ENCODE results near the gene APCDD1L. TPM values are rescaled to one million over a fixed set of nuclear protein-coding genes. Genes with fewer than 3 reads are reported as not detected.

Gene APCDD1L
- polyA plus RNA-seq (2014; cell fraction: cytosol; rRNA removed): 0.03 and 0.29 TPM in 2 replicates
- polyA plus RNA-seq (2014; cell fraction: nucleus; rRNA removed): 0.18 and 0.83 TPM in 2 replicates

DNA sequence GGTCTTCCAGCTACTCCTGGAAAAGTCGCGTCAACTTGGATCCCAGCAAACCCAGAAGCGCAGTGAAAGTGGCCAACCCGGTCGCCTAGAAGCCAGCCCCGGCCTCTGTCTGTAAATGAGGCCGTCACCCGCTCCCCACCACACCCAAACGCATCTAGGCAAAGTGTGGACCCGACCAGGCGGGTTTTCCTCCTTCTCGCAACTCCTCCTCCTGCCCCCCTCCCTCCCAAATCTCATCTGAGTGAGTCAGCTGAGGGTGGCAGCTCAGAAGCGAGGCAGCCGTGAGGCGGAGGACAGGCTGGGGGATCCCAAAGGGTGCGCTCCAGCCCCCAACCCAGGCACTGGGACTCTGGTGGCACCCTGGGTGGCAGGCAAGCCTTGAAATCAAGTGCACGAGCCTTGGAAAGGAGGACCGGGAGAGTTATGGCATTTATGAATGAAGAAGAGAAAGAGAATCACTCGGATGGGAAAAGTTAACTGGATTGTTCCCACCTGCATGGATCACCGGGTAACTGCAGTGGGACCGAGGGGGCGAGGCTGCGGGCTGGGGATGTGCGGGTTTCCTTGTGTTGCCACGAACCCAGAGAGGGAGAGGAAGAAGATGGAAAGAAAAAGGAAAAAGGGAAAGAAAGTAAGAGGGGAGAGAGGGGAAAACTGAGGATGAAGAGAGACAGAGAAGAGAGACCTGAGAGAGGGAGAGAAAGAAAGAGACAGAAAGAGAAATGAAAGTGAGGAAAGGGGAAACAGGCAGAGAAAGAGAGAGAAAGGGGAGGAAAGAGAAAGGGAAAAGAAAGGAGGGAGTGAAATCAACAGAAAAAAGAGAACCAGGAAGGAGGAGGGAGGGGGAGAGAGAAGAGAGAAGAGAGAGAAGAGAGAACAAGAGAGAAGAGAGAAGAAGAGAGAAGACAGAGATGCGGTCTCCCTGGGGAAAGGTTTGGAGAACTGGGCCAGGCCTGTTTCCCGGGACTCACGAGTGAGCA lies at the start of gene APCDD1L:
Gene APCDD1L, minus strand, starts transcription at position 167 of the 980 bp plus-strand sequence. CDS start 692 bp downstream, outside the sequence.
- DNase-seq (ENCODE audit: low spot score): no peak

DNA sequence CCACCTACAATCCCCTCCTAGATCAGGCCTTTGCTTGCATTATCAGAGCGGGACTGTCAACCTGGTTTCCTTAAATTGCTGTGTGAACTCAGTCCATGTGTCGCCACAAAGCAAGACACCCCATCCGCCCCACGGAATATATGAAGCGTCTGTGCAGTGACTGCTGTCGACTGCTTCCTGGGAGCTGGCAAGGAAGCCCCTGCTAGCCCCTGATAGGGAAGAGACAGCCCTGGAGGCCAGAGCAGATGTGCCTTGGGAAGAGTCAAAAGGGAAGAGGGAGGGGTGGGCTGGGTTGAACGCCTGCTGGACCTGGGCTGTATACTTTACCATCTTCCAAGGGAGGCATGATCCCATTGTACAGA lies 44.1 kb upstream of the APCDD1L start:
- no peak for DNase-seq (ENCODE audit: low spot score)

DNA sequence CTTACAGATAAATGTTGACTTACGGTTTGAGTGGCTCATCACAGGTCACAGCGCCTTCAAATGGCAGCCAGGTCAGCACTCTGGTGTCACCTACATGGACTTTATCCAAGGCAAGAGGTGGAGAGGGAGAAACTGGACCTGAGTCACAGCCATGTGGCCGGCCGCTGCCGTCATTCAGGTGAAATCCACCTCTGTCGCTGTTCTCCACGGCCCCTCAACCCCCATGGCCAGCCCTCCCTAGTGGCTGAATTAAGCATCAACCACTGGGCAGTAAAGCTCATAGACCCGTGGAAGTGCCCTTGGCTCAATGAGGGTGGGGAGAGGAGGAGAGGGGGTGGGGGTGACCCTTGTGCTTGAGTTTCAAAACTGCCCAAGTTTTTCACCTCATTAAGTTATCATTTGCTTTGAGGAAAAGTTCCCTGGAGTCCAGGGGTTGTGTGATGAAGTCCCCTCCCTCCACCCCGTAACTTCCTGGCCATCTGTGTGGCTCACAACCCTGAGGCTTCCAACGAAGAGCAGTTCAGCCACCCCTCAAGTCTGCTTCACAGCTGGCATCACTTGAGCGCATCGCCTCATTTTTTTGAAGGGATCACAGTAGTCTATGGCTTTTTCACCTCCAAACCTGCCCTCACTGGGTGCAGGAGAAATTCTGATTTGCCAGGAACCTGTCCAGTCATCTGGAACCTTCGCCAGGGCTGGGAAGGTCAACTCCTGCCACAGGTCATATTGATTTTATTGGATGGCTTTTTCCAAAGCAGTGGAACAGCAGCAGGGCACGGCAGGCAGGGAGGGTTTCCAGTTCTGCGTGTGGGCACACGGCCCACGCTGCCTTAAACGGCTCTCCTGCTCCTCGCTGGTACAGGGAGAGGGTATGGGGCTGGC lies 43.5 kb upstream of the APCDD1L start:
- DNase-seq (ENCODE audit: low spot score): no peak

DNA sequence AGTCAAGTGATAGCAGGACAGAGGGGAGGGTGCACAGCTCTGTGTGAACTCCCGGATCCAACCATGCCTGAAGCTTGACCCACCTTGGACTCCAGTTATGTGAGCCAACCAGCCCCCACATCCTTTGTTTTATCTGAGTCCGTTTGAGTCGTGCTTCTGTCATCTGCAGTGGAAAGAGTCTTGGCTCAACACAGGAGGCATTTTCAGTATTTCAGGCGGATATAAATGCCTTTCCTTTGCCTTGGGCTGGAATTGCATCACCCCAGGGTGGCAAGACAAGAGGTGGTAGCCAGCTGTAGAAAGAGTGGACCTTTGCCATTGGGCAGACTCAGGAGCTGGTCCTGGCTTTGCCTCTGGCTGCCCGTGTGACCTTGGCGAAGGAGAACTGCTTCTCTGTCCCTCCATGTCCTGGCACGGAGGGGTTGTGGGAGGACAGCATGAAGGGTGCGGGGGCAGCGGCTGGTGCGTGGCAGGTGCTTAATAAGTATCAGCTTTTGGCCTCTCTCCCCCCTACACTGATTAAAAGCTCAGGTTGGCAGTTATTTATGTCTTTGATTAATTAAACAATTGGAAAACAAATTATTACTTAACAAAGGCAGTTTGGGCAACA lies 42.6 kb upstream of the APCDD1L start:
- DNase-seq (ENCODE audit: low spot score): no peak

DNA sequence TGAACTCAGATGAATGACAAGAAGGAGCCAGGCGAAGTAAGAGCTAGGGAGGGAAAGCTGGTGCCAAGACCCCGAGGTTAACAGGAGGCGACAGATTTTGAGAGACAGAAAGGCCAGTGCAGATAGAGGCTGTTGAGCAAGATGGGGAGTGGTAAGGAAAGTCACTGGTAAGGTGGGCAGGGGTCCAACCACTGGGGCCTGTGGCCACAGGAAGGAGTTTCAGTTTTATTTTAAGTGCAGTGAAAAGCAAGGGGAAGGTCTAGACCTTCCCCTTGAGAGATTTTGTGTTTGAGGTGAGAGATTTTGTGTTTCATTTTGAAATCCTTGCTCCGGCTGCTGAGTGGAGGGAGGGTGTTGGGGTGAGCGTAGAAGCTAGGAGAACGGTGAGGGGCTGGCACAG lies 41.8 kb upstream of the APCDD1L start:
- DNase-seq (ENCODE audit: low spot score): no peak

DNA sequence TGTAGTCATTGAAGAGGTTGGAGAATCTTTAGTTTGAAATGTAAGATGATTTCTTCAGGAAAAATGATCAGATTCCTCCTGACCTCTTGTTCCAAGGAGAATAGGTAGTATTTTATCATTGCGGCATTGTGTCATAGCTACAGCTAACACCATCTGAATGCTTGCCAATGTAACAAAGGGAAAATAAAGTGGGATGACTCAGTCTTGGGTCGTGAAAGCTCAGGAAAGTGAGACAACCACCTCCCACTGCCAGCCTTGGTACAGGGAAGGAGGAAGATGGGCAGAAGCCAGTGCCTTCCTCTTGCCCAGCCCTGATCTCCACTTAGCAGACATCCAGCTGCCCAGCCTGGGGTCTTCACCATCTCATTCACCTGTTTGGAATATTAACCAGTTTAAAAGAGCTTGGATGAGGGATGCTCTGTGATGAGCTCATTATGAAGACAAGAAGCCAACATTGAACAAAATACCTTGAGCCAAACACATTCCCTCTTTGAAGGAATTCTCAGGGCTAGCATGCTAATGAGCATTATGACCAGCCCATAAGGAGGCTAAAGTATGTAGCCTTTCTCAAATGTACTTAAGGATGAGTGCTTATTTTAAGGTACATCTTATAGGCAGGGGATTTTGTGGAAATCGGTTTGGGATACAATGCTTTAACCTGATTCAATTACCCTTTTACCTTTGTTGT lies 40.0 kb upstream of the APCDD1L start:
- no peak for DNase-seq (ENCODE audit: low spot score)

DNA sequence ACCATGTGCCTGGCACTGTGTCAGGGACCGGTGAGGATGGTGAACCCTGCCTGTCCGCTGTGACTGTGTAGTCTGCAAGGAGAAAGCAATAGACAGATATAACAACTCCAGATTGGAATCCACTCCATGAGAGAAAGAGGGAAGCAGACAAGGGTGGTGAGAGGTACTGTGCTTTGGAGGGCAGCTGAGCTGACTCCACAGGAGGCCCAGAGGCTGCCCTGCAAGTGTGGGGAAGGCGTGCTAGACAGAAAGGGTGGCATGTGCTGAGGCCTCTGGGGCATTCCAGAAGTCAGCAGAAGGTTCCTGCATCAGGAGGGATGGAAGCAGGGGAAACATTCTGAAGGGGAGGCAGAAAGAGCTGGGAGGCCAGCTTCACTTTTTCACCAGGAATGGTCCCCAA lies 39.3 kb upstream of the APCDD1L start:
- DNase-seq (ENCODE audit: low spot score): no peak

DNA sequence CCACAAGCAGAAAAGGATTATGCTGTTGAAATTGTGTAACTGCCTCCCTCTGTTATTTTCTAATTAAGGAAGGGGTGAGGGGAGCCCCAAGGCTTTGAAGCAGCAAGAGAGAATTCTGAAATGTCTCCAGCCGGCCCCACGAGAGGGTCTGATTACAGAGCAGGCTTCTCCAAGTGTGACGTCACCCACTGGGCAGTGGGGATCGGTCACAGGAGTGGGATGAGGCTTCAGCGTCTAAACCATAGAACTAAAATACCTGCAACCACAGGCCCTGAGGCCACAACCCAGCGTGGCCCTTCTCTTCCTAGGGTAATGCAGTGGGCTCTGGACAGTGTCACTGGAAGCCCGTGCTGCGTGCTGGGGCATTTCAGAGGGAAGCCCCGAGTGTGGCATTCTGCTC lies 38.6 kb upstream of the APCDD1L start:
- DNase-seq (ENCODE audit: low spot score): no peak

DNA sequence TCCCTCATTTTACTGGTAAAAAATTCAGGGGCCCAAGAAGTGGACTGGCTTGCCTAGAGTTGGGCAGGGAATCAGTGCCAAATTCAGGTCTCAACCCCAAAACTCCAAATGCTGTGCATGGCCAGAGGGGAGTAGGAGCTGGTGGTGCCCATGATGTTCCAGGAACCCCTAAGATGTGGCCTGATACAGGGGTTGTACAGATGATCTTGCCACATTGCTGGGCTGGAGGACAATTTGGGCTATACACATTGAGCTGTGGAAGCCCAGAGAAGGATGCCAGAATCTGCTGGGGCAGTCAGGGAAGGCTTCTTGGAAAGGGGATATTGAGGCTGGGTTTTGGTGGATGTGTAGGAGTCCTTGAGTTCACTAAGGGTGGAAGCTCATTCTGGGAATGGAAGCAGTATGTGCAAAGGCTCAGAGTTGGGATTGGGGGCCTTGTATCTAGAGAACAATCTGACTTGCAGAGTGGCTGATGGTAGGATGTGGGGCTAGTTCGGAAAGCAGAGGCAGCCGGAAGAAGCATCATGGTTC lies 38.0 kb upstream of the APCDD1L start:
- DNase-seq (ENCODE audit: low spot score): no peak

DNA sequence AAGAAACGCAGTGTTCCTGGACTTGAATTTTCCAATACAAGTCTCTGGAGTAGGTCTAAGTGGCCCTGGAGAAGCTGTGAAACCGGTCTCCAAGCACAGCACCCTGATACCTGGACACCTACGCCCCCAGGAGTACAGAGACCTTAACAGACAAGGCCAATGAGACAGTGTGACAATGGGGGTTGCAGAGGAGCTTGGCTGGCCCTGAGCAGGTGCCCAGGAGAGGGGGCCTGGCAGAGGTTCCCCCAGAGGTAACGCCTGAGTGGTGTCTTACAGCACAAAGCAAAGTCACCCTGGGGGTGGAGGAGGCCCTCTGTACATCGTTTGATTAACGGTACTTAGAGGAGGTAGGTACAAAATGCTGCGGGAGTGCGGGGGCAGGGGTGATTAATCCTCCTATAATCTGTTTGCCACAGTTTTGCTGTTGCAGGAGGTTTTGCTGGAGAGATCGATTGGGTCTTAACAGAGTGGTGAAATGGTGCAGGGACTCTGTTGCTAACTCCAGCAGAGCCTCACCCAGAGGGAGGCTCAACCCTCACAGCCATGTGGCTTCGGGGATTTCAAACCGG lies 37.3 kb upstream of the APCDD1L start:
- DNase-seq (ENCODE audit: low spot score): no peak

DNA sequence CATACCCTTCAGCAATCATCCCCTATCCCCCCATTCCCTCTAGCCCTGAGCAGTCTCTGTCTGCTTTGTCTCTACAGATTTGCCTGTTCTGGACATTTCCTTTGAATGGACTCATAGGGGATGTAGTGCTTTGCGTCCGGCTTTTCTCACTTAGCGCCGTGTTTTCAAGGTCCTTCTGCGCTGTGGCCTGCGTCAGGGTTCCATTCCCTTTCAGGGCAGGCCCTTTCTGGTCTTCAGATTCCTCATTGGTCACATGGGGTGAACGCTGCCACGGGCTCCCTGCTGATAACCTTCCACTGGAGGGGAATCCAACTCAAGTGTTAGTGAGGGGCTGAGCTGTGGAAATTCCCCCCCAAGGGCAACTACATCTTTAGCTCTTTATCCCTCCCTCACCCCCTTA lies 36.4 kb upstream of the APCDD1L start:
- no peak for DNase-seq (ENCODE audit: low spot score)

DNA sequence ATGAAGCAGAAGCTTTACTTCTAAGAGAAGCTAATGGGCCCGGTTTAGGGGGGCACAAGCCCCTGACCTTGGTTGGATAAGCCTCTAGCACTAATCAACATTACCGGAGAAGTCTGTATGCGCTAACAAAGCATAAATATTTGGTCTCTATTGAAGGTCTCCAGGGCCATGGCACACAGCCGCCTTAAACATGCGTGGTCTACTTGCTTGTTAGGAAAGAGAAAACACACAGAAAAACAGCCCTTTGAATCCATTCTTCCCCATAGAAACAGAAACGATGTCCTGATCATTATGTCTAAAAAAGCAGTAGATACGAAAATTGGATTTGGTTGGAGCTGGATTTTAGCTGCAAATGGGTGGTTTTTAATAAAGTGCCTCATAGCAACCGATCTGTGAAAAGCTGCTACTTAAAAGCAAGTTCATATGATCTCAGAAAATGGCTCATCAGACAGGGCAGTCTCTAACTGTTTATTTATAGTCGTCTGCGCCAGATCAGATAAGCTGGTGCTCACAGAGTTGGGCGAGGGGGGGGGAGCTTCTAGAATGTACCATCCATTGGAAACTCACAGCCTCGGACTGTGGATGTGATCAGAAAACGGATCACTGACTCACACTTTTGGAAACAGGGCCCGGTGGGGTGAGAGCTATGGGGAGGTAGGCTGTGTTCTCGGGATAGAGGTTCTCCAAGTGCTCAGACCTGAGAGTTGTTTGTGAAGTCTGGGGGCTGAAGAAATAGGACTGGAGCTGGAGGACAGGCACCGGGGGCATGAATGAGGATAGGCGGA lies 35.3 kb upstream of the APCDD1L start:
- no peak for DNase-seq (ENCODE audit: low spot score)

DNA sequence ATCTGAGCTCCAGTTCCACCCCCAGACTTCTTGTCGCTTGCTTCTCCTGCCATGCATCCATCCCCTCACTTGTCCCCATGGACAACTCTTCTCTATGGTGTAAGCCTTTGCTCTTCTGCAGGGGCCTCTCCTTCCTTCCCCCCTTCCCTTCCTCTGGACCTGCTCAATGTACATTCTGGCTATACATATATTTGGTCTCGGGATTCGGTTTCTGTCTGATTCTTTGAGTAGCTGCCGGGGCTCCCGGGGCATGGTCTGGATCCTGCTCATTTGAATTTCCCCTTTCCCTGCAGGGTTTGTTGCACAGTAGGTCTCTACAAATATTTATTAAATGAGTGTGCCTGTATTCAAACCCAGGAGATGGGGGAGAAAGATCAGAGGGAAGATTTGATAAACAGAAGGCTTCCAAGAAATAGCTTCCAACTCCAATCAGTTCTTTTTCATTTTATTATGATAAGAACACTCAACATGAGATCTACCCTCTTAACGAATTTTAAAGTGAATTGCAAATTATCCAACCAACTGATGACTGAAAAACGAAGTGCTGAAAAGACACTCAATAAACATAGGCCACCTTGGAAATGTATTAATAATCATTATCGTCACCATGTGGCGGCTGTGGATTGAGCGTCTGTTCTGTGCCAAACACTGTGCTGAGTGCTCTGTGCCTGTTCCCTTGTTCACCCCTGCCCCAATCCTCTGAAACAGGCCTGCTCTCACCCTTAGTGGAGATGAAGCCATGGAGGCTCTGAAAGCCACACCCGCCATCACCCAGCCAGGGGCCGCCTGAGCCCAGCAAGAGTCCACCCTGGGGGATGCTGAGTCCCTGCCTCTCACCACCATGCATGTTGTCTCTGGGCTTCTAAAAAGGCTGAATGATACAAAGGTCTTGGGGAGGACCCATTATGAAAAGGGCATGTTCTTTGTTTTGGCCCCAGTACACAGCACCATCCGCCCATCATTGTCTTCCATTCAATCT lies 34.3 kb upstream of the APCDD1L start:
- no peak for DNase-seq (ENCODE audit: low spot score)

DNA sequence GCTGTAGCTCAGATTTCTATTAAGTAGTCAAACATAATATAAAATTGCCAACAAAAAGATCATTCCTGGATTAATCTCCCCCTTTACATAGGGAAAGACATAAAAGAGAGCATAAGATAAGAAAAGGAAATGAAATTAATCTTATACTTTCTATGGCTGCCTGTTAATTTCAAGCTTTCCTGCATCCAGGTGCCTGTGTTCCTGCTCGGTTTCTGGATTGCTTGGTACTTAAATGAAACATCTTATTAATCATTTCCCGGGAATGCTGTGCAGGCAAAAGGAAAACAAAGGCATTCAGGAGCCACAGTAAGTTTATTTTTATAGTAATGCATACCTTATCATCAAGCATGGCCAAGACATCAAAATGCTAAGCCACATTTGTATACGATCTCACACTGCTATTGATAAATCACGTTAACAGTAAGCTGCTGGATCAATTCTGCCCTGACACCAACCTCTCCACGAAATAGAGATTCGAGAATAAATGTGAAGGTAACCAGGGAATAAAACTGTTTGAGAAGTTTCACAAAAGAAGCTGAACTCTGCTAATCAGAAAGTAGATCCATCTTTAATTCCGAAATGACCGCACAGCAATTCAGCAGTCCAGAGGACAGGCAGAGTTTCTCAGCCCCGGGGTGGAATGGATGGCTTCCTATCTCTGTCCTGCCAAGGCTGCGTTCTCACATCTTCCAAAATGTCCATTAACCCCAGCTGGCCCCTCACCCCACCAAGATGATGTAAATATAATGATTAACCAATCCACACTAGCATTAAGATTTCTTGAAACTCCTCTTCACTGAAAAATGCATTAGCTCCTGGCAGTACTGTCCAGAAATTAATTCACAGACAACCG lies 32.6 kb upstream of the APCDD1L start:
- DNase-seq (ENCODE audit: low spot score): no peak

DNA sequence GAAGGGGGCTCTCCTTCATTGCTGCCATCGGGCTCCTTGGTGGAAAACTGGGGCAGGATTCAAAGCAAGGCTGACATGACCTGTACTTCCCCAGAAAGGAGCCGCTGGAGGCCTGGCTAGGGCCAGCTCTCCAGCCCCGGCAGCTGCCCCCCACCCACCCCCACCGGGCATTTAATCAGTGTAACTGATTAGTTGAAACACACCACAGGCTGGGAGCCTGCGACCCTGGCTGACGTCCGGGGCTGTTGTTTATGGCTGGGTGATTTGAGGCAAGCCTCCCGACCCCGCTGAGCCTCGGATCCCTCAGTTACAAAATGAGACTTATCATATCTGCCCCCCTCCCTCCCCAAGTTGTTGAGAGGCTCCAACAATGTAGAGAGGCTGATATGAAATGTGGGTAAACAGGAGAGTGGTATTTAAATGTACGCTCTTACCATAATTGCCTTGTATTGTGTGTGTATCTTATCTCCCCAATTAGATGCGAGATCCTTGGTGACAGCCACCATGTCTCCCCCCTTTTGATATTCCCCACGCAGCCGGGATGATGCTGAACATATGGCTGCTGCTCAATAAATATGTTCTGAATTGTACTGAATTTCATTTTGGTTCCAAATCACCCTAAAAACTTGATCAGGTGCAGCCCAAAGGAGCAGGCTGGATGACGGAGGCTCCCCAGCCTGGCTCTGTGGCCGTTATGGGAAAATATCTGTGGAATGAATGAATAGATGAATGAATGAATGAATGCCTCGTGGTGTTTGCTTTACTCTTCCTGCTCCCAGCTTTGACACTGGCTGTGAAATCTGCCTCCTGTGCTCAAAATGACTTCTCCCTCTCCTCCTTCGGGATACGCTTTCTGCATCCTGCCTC lies 31.8 kb upstream of the APCDD1L start:
- peak; percentile 70 for DNase-seq (ENCODE audit: low spot score)

DNA sequence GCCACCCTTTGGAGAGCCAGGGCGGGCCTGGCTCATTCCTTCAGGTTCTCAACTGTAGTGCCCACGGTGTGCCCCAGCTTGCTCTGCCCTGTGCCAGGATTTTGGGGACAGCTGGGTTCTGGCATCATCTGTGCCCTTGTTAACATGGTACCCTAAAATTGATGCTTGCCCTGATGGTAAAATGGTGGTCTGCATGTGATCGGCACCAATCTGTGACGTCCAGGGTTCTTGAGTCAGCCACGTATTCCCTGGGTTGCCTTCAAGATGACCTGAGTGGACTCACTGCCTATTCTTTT lies 31.2 kb upstream of the APCDD1L start:
- no peak for DNase-seq (ENCODE audit: low spot score)
